HFFc6 (cell line): ENCODE results near the gene BCL2A1. TPM values are rescaled to one million over a fixed set of nuclear protein-coding genes. Genes with fewer than 3 reads are reported as not detected.
"Not testable (repeated sequence)": the region's sequence is repeated elsewhere in the genome, so short reads cannot be mapped to it uniquely, and the experiment has no call there.

Source experiments
- DNase-seq: peaks from one replicate; pipeline ENCODE4 v3.0.0-alpha.2; 2018
- H3K27ac Mint-ChIP-seq: 2 replicates; pipeline ENCODE4 v1.8.0; 2020; ENCODE audit warnings: mild to moderate bottlenecking, mixed read lengths
- H3K27me3 Mint-ChIP-seq: 2 replicates; pipeline ENCODE4 v1.8.0; 2021; ENCODE audit warnings: mild to moderate bottlenecking, moderate library complexity, mixed read lengths; ENCODE audit not compliant: insufficient read depth
- H3K36me3 Mint-ChIP-seq: 2 replicates; pipeline ENCODE4 v1.8.0; 2021; ENCODE audit warnings: low read depth, mixed read lengths
- H3K4me1 Mint-ChIP-seq: 2 replicates; pipeline ENCODE4 v1.8.0; 2020; ENCODE audit warnings: low read depth, mixed read lengths
- H3K4me3 Mint-ChIP-seq: 2 replicates; pipeline ENCODE4 v1.8.0; 2020; ENCODE audit warnings: mild to moderate bottlenecking, moderate library complexity, mixed read lengths
- H3K9me3 Mint-ChIP-seq: 2 replicates; pipeline ENCODE4 v1.8.0; 2020; ENCODE audit warnings: mild to moderate bottlenecking, mixed read lengths
- CTCF ChIP-seq: fragments of 200-600 bp; sonication (generic); IDR thresholded peaks from 2 replicates; pipeline ENCODE4 v1.5.0; 2021; ENCODE audit warnings: antibody characterized with exemption, mild to moderate bottlenecking
- total RNA-seq, 6 experiments: library from RNA; stranded (reverse); fragmentation: NEBNext Ultra II Directional; extraction: Animal tissue kit (Norgen Biotek cat#: 25700); gene quantifications; 2 replicates in 1 of 6; 3 replicates in 5 of 6; pipeline ENCODE4 v1.2.3, GENCODE V29; 2021

The BCL2A1 gene
- total RNA-seq, 6 experiments from 2014 or later, result 0.27 to 0.46 TPM; not detected in 4

- H3K27me3 Mint-ChIP-seq, result no peaks in the 10 kb centered on the region; the same call in 1 of the 2 replicates
- peaks cover 23% of the 10 kb centered on the region for H3K4me1 Mint-ChIP-seq
- DNase-seq, result no peak
These were observed 3.5 kb downstream of the BCL2A1 start for GRCh38 chr15:79967298-79968182.

GRCh38 chr15:79966634-79967297 lies 4.2 kb downstream of the BCL2A1 start:
- DNase-seq, result no peak
- no peaks in the 10 kb centered on the region for H3K36me3 Mint-ChIP-seq
- no peak for TF ChIP-seq CTCF
- H3K4me3 Mint-ChIP-seq, result no peak overlapping the region
- H3K27ac Mint-ChIP-seq, result no peak overlapping the region
- H3K9me3 Mint-ChIP-seq, result no peaks in the 10 kb centered on the region
- H3K27me3 Mint-ChIP-seq, result no peaks in the 10 kb centered on the region; the same call in 1 of the 2 replicates
- H3K4me1 Mint-ChIP-seq, result peaks cover 22% of the 10 kb centered on the region

More at GRCh38 chr15:79967298-79968182, 3.5 kb downstream of the BCL2A1 start:
- TF ChIP-seq CTCF, result no peak
- Mint-ChIP-seq H3K9me3 (no peaks in the 10 kb centered on the region), H3K4me3 (no peak overlapping the region), H3K36me3 (no peaks in the 10 kb centered on the region), H3K27ac (no peak overlapping the region)

- no peak overlapping the region for H3K27ac Mint-ChIP-seq
- no peaks in the 10 kb centered on the region; the same call in 1 of the 2 replicates for H3K27me3 Mint-ChIP-seq
- no peaks in the 10 kb centered on the region for H3K9me3 Mint-ChIP-seq
- H3K4me3 Mint-ChIP-seq, result no peak overlapping the region
- H3K4me1 Mint-ChIP-seq, result peaks cover 14% of the 10 kb centered on the region
- H3K36me3 Mint-ChIP-seq, result no peaks in the 10 kb centered on the region
- TF ChIP-seq CTCF, result no peak
- no peak for DNase-seq
These were observed 5.0 kb downstream of the BCL2A1 start for GRCh38 chr15:79965846-79966630.

- H3K9me3 Mint-ChIP-seq, result no peaks in the 10 kb centered on the region
- no peak overlapping the region for H3K4me3 Mint-ChIP-seq
- DNase-seq, result no peak
- TF ChIP-seq CTCF, result no peak
- no peaks in the 10 kb centered on the region for H3K36me3 Mint-ChIP-seq
- H3K27me3 Mint-ChIP-seq, result no peaks in the 10 kb centered on the region; the same call in 1 of the 2 replicates
- H3K27ac Mint-ChIP-seq, result no peak overlapping the region
- peaks cover 11% of the 10 kb centered on the region; the same call in 1 of the 2 replicates for H3K4me1 Mint-ChIP-seq
These were observed 6.7 kb downstream of the BCL2A1 start for GRCh38 chr15:79964232-79964805.

GRCh38 chr15:79962921-79963320 lies 8.1 kb downstream of the BCL2A1 start:
- H3K27me3 Mint-ChIP-seq, DNase-seq, H3K36me3 Mint-ChIP-seq, H3K9me3 Mint-ChIP-seq, H3K4me3 Mint-ChIP-seq, H3K27ac Mint-ChIP-seq: not testable (repeated sequence)
- H3K4me1 Mint-ChIP-seq, result peaks cover 11% of the 10 kb centered on the region; the same call in 1 of the 2 replicates
